Liver (tissue), 9 donors: Measurements from ENCODE around the gene LSG1. TPM values are rescaled to one million over a fixed set of nuclear protein-coding genes. Genes with fewer than 3 reads are reported as not detected.
"Not testable (repeated sequence)": the region's sequence is repeated elsewhere in the genome, so short reads cannot be mapped to it uniquely, and the experiment has no call there.

Source experiments
- DNase-seq: peaks from one replicate; pipeline ENCODE4 v3.0.0-alpha.2; 2017; ENCODE audit warnings: low spot score
- H3K27ac ChIP-seq, 2 donors: one replicate each; pipeline ENCODE4 v1.7.0; 2013; ENCODE audit warnings: inconsistent platforms in 2 of 2, low read length in 2 of 2, control low read depth in 1 of 2, low read depth in 1 of 2, mild to moderate bottlenecking in 1 of 2
- H3K27me3 ChIP-seq, 4 donors: one replicate each; pipeline versions ENCODE4 v1.6.1 to v1.7.0; 2013; ENCODE audit warnings: low read length in 3 of 4, inconsistent platforms in 1 of 4, mild to moderate bottlenecking in 1 of 4, moderate library complexity in 1 of 4; ENCODE audit not compliant: control insufficient read depth in 4 of 4, insufficient read depth in 4 of 4
- H3K36me3 ChIP-seq, 4 donors: one replicate each; pipeline versions ENCODE4 v1.6.1 to v1.7.0; 2013; ENCODE audit warnings: low read length in 3 of 4, mild to moderate bottlenecking in 3 of 4, low read depth in 1 of 4, moderate library complexity in 1 of 4; ENCODE audit not compliant: control insufficient read depth in 4 of 4, insufficient read depth in 3 of 4
- H3K4me1 ChIP-seq, 4 donors: one replicate each; pipeline versions ENCODE4 v1.6.1 to v1.7.0; 2013; ENCODE audit warnings: low read length in 3 of 4, mild to moderate bottlenecking in 3 of 4, moderate library complexity in 1 of 4; ENCODE audit not compliant: control insufficient read depth in 4 of 4, insufficient read depth in 4 of 4
- H3K4me3 ChIP-seq, 3 donors: one replicate each; pipeline versions ENCODE4 v1.6.1 to v1.7.0; 2013; ENCODE audit warnings: low read length in 3 of 3, control low read depth in 1 of 3, low read depth in 1 of 3, mild to moderate bottlenecking in 1 of 3
- H3K9ac ChIP-seq, 2 donors: one replicate each; pipeline ENCODE4 v1.7.0; 2013; ENCODE audit warnings: low read length in 2 of 2, mild to moderate bottlenecking in 2 of 2, moderate library complexity in 2 of 2, control low read depth in 1 of 2, low read depth in 1 of 2
- H3K9me3 ChIP-seq, 4 donors: one replicate each; pipeline versions ENCODE4 v1.6.1 to v1.7.0; 2013; ENCODE audit warnings: low read length in 3 of 4; ENCODE audit not compliant: control insufficient read depth in 4 of 4
- EGR1 ChIP-seq, 2 donors: IDR thresholded peaks; 2 replicates each; pipeline ENCODE4 v1.6.1; 2016 to 2018; ENCODE audit warnings: antibody characterized with exemption in 2 of 2, low read depth in 2 of 2
- FOXA1 ChIP-seq: IDR thresholded peaks from 2 replicates; pipeline ENCODE4 v1.6.1; 2016; ENCODE audit warnings: antibody characterized with exemption
- FOXA2 ChIP-seq: IDR thresholded peaks from 2 replicates; pipeline ENCODE4 v1.6.1; 2016; ENCODE audit warnings: antibody characterized with exemption
- GABPA ChIP-seq, 2 donors: IDR thresholded peaks in 1 of 2; conservative IDR thresholded peaks in 1 of 2; 2 replicates each; pipeline ENCODE4 v1.6.1; 2016; ENCODE audit warnings: antibody characterized with exemption in 2 of 2, mild to moderate bottlenecking in 1 of 2, moderate library complexity in 1 of 2
- HNF4A ChIP-seq, 2 donors: conservative IDR thresholded peaks; 2 replicates each; pipeline ENCODE4 v1.6.1; 2016; ENCODE audit warnings: antibody characterized with exemption in 2 of 2, mild to moderate bottlenecking in 2 of 2
- HNF4G ChIP-seq: IDR thresholded peaks from 2 replicates; pipeline ENCODE4 v1.6.1; 2016; ENCODE audit warnings: antibody characterized with exemption
- RXRA ChIP-seq, 2 donors: IDR thresholded peaks; 2 replicates each; pipeline ENCODE4 v1.6.1; 2017 to 2018; ENCODE audit warnings: antibody characterized with exemption in 2 of 2, mild to moderate bottlenecking in 1 of 2
- SP1 ChIP-seq: IDR thresholded peaks from 2 replicates; pipeline ENCODE4 v1.6.1; 2018; ENCODE audit warnings: antibody characterized with exemption, mild to moderate bottlenecking
- YY1 ChIP-seq: IDR thresholded peaks from 2 replicates; pipeline ENCODE4 v1.6.1; 2016; ENCODE audit warnings: antibody characterized with exemption, mild to moderate bottlenecking
- WGBS: extraction: QIAGEN DNeasy Blood & Tissue Kit; methylation state at CpG from one replicate; pipeline ENCODE4 v1.1.7; 2013; 5-methylcytosine and 5-hydroxymethylcytosine counted together
- polyA plus RNA-seq, 2 donors: library from polyadenylated mRNA; stranded (reverse) in 1 of 2; unstranded in 1 of 2; fragments of 200-250 nt in 1 of 2; fragments of >200 nt in 1 of 2; fragmentation: Nextera tagmentation in 1 of 2; extraction: Ambion mirVana in 1 of 2; gene quantifications; one replicate each; pipeline versions ENCODE4 v1.2.1 to v1.2.3, GENCODE V29; 2013 to 2015
- total RNA-seq, 2 donors: library from RNA; depleted of rRNA; stranded (reverse); fragments of >200 nt; gene quantifications; one replicate each; pipeline ENCODE4 v1.2.3, GENCODE V29; 2014
- TF ChIP-seq, protein P1 (sequence below): IDR thresholded peaks from 2 replicates; pipeline ENCODE4 v1.6.1; 2016; ENCODE audit warnings: antibody characterized with exemption
- TF ChIP-seq, protein P2 (sequence below): IDR thresholded peaks from 2 replicates; pipeline ENCODE4 v1.6.1; 2016; ENCODE audit warnings: antibody characterized with exemption
- donor health status: healthy.
- donor health status: healthy.
- donor health status: healthy.
- donor health status: healthy.
- donor health status: healthy.

Gene LSG1
- total and polyA plus RNA-seq, 4 donors: 13.6 to 38.5 (median 22.1) TPM

DNA sequence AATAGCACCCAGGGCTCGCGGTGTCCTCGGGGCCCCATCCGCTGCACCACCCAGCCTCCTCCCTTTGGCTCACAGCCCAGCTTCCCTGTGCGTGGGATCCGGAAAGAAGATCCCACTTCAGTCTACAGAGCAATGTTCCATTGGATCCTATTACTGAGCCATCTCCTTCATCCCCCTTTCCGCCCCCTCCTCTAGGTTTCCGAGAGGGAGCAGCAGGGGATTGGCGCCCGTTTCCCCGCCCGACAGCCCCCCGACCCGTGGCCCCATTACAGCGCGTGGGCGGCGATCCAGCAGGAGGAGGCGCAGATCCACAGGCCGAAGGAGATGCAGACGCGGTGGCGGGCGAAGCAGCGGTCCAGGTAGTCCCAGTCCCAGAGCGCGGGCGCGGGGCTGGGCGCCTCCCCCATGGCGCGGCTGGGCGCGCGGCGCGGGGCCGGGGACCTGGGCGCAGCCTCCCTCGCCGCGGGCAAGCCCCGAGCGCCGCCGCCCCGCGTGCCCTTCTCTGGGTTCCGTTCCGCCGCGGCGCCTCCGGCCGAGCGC, 39.1 kb downstream of the LSG1 start:
- DNase-seq: peak; percentile 41
- no peak for TF ChIP-seq FOXA1
- TF ChIP-seq, protein P1, sequence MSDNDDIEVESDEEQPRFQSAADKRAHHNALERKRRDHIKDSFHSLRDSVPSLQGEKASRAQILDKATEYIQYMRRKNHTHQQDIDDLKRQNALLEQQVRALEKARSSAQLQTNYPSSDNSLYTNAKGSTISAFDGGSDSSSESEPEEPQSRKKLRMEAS: no peak
- TF ChIP-seq YY1: no peak
- no peak for TF ChIP-seq HNF4A (conservative IDR thresholded peaks at IDR 0.05)
- no peak for TF ChIP-seq HNF4G
- TF ChIP-seq, protein P2, sequence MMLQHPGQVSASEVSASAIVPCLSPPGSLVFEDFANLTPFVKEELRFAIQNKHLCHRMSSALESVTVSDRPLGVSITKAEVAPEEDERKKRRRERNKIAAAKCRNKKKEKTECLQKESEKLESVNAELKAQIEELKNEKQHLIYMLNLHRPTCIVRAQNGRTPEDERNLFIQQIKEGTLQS: no peak

DNA sequence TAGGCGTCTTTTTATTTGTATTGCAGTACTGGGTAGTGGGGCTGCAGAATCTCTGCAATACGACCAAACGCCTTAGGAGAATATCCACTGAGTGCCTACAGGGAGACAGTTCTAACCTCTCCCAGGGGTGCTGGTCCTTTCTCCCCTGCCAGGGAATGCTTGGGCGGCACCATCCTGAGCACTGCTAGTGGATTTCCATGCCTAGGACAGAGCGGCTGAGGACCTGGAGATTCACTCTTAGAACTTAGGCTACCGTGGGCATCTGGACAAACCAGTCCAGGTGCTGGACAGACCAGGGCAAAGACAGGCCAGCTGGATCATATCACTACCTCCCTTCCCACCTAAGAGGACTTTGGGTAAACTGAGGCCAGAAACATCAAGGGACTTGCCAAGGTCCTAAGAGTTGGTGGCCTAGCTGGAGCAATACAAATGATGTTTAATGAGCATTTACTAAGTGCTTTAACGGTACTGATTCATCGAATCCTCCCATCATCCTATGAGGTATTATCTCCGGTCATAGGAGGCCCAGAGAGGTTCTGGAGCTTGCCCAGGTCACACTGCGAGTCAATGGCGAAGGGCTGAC, 39.7 kb downstream of the LSG1 start:
- H3K36me3 ChIP-seq: peaks cover 0 to 2% (median 0%) of the 10 kb centered on the region in 4 donors
- H3K27me3 ChIP-seq: no peaks in the 10 kb centered on the region
- no peak overlapping the region for H3K27ac ChIP-seq
- peaks cover 2 to 12% (median 5%) of the 10 kb centered on the region in 4 donors for H3K4me1 ChIP-seq
- H3K9ac ChIP-seq: no peak overlapping the region
- TF ChIP-seq SP1: no peak
- no peak for TF ChIP-seq EGR1 (IDR thresholded peaks at IDR 0.05; ENCODE audit: low read depth in 2 of 2)
- TF ChIP-seq GABPA (IDR thresholded peaks at IDR 0.05 in 1 of 2, conservative IDR thresholded peaks at IDR 0.05 in 1 of 2): no peak
- TF ChIP-seq RXRA (IDR thresholded peaks at IDR 0.05): no peak
- no peak for TF ChIP-seq HNF4G
- H3K4me3 ChIP-seq: peak overlapping the region in 1 of 3 donors; percentile 59
- WGBS: 82% methylated on average over 11 of the region's 11 CpGs
- no peak for DNase-seq
- no peaks in the 10 kb centered on the region for H3K9me3 ChIP-seq

More for the DNA sequence above, 39.1 kb downstream of the LSG1 start:
- Histone ChIP-seq H3K27me3 (no peaks in the 10 kb centered on the region), H3K4me3 (peak overlapping the region; percentile 23 to 79 (median 59)), H3K36me3 (peaks cover 0 to 1% (median 0%) of the 10 kb centered on the region in 4 donors), H3K4me1 (peaks cover 2 to 12% (median 5%) of the 10 kb centered on the region in 4 donors), H3K27ac (peak overlapping the region in 1 of 2 donors; percentile 60), H3K9ac (no peak overlapping the region), H3K9me3 (no peaks in the 10 kb centered on the region)
- 4% methylated on average over 56 of the region's 56 CpGs for WGBS

DNA sequence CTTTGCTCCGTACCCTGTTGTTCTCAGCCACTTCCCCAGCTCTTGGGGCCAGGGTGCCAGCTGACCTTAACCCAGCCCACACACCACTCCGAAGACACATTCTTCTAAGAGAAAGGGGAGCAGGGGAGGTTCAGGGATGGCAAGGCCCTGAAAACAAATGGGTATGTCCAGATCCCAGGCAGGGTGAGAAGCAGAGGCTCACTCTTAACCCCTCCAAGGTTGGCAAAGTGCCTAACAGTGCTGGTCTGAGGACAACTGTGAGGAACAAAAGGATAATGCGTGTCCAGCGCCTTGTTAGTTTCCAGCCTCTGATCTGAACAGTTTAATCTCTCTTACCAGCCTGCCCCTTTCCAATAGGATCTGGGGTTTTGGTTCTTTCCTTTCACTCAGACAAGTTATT, 40.3 kb downstream of the LSG1 start:
- TF ChIP-seq FOXA2: no peak
- DNase-seq: no peak
- Histone ChIP-seq H3K36me3 (peaks cover 0 to 2% (median 0%) of the 10 kb centered on the region in 4 donors), H3K27me3 (no peaks in the 10 kb centered on the region), H3K9ac (no peak overlapping the region), H3K4me1 (peaks cover 2 to 12% (median 5%) of the 10 kb centered on the region in 4 donors), H3K4me3 (no peak overlapping the region), H3K9me3 (no peaks in the 10 kb centered on the region), H3K27ac (no peak overlapping the region)
- 97% methylated on average over 4 of the region's 4 CpGs for WGBS

DNA sequence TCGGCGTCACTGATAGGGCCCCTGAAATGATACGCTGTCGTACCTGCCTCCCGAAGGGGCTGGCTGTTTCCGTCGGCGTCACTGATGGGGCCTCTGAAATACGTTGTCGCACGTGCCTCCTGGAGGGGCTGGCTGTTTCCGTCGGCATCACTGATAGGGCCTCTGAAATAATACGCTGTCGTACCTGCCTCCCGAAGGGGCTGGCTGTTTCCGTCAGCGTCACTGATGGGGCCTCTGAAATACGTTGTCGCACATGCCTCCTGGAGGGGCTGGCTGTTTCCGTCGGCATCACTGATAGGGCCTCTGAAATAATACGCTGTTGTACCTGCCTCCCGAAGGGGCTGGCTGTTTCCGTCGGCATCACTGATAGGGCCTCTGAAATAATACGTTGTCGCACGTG, 41.3 kb downstream of the LSG1 start:
- not testable (repeated sequence) for H3K27ac ChIP-seq, H3K36me3 ChIP-seq, H3K27me3 ChIP-seq, H3K4me3 ChIP-seq, H3K9me3 ChIP-seq, H3K9ac ChIP-seq, DNase-seq
- 95% methylated on average over 28 of the region's 29 CpGs for WGBS
- peaks cover 2 to 12% (median 5%) of the 10 kb centered on the region in 4 donors for H3K4me1 ChIP-seq
